SK-N-SH (cell line): ENCODE data around the gene RSU1. TPM values are rescaled to one million over a fixed set of nuclear protein-coding genes. Genes with fewer than 3 reads are reported as not detected.

Experiments
- ELF1 ChIP-seq: IDR thresholded peaks from 2 replicates; pipeline ENCODE4 v1.4.0; 2012
- EP300 ChIP-seq, 2 experiments: IDR thresholded peaks; 2 replicates each; pipeline versions ENCODE4 v1.4.0 to v1.6.1; 2012; ENCODE audit warnings: borderline replicate concordance in 1 of 2, low read depth in 1 of 2, low read length in 1 of 2
- EZH2phosphoT487 ChIP-seq: fragments of 200-600 bp; sonication (generic); IDR thresholded peaks from 2 replicates; pipeline ENCODE4 v1.6.1; 2017; ENCODE audit warnings: low read depth, mixed run types, mild to moderate bottlenecking, antibody characterized with exemption, moderate library complexity, borderline replicate concordance
- FOSL2 ChIP-seq: IDR thresholded peaks from 2 replicates; pipeline ENCODE4 v1.4.0; 2012; ENCODE audit warnings: low read depth, mild to moderate bottlenecking, moderate library complexity, borderline replicate concordance
- GABPA ChIP-seq: IDR thresholded peaks from 2 replicates; pipeline ENCODE4 v1.4.0; 2012; ENCODE audit warnings: low read depth, mild to moderate bottlenecking
- GATA2 ChIP-seq: sonication (generic); formaldehyde crosslinking; IDR thresholded peaks from 2 replicates; pipeline ENCODE4 v1.5.0; 2020; ENCODE audit warnings: mild to moderate bottlenecking, missing genetic modification reagents
- JUND ChIP-seq: IDR thresholded peaks from 2 replicates; pipeline ENCODE4 v1.4.0; 2012
- MXI1 ChIP-seq: IDR thresholded peaks from 2 replicates; pipeline ENCODE4 v1.6.1; 2012; ENCODE audit warnings: mild to moderate bottlenecking, low read depth, low read length, improper control_type of control experiment
- PBX3 ChIP-seq: IDR thresholded peaks from 2 replicates; pipeline ENCODE4; 2012
- POLR2AphosphoS5 ChIP-seq: IDR thresholded peaks from 2 replicates; pipeline ENCODE4 v1.6.1; 2012; ENCODE audit warnings: low read depth, low read length
- REST ChIP-seq: IDR thresholded peaks from 2 replicates; pipeline ENCODE4 v1.6.1; 2012; ENCODE audit warnings: mild to moderate bottlenecking, low read depth, low read length, moderate library complexity
- RXRA ChIP-seq: IDR thresholded peaks from 2 replicates; pipeline ENCODE4 v1.4.0; 2012; ENCODE audit warnings: low read depth, mild to moderate bottlenecking, borderline replicate concordance
- SMC3 ChIP-seq: IDR thresholded peaks from 2 replicates; pipeline ENCODE4 v1.6.1; 2012; ENCODE audit warnings: low read depth, low read length, improper control_type of control experiment
- TAF1 ChIP-seq: IDR thresholded peaks from 2 replicates; pipeline ENCODE4 v1.6.1; 2012; ENCODE audit warnings: low read depth, mild to moderate bottlenecking, low read length, moderate library complexity, borderline replicate concordance
- TCF12 ChIP-seq: IDR thresholded peaks from 2 replicates; pipeline ENCODE4 v1.4.0; 2012
- USF2 ChIP-seq: fragments of 150-350 bp; IDR thresholded peaks from 2 replicates; pipeline ENCODE4 v1.6.1; 2017; ENCODE audit warnings: antibody characterized with exemption, low read length, low read depth, borderline replicate concordance
- ZBTB33 ChIP-seq: IDR thresholded peaks from 2 replicates; pipeline ENCODE4 v1.4.0; 2012; ENCODE audit warnings: low read depth, borderline replicate concordance
- polyA plus RNA-seq, 3 experiments: library from polyadenylated mRNA; depleted of rRNA; stranded (reverse); fragments of >200 nt; gene quantifications; 2 replicates each; pipeline ENCODE4 v1.2.3, GENCODE V29; 2012

RSU1 gene
- polyA plus RNA-seq, 1 of the 3 experiments (the other 2 are of a cell fraction): 59.8 TPM

GRCh38 chr10:16856567-16856966 lies 39.3 kb upstream of the RSU1 start (continued):
- TF ChIP-seq REST: peak; percentile 66
- peak; percentile 98 for TF ChIP-seq POLR2AphosphoS5
- peak; percentile 2 for TF ChIP-seq SMC3
- peak; percentile 69 for TF ChIP-seq TAF1
- TF ChIP-seq EZH2phosphoT487: no peak
- no peak for TF ChIP-seq GABPA
- TF ChIP-seq JUND: peak; percentile 99
- peak; percentile 86; the same call in 1 of the 2 replicates for TF ChIP-seq RXRA
- peak; percentile 62; the same call in 1 of the 2 replicates for TF ChIP-seq FOSL2
- no peak for TF ChIP-seq USF2
- TF ChIP-seq GATA2 (CRISPR knock-in tag): peak; percentile 79
- TF ChIP-seq TCF12: peak; percentile 100
- no peak for TF ChIP-seq MXI1
- peak; percentile 99 for TF ChIP-seq PBX3
- peak; percentile 97 to 100 for TF ChIP-seq EP300 (IDR thresholded peaks at IDR 0.05; ENCODE audit: borderline replicate concordance in 1 of 2, low read depth in 1 of 2, low read length in 1 of 2)
- TF ChIP-seq ELF1: no peak
- TF ChIP-seq ZBTB33: peak; percentile 89
